NB4 (cell line): ENCODE measurements around the gene RCOR1.

Experiments
- POLR2A ChIP-seq: IDR thresholded peaks from 2 replicates; pipeline ENCODE4 v1.6.1; 2011; ENCODE audit warnings: mild to moderate bottlenecking; ENCODE audit not compliant: insufficient read length; ENCODE audit errors: extremely low read depth
- TF ChIP-seq, protein P1 (sequence below): IDR thresholded peaks from one replicate; pipeline ENCODE4 v1.5.1; 2012; ENCODE audit warnings: low read depth, low read length

DNA sequence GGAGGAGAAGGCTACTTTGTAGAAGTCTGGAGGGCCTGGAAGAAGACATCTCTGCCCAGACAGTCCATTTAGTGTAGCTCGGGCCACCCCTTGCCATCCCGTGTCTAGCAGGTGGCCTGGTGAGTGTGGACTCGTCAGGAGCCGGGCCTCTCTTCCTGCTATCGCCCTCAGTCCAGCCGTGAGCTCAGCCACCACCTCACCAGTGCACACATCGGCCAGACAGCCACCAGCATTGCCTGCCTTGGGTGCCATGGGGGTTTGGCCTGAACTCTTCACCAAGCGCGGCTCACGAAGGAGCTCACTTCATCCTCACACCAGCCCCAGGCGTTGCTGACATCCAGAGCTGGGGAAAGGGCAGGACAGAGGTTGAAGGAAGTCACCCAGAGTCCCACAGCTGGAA is 165.2 kb downstream of the RCOR1 start:
- TF ChIP-seq, protein P1, sequence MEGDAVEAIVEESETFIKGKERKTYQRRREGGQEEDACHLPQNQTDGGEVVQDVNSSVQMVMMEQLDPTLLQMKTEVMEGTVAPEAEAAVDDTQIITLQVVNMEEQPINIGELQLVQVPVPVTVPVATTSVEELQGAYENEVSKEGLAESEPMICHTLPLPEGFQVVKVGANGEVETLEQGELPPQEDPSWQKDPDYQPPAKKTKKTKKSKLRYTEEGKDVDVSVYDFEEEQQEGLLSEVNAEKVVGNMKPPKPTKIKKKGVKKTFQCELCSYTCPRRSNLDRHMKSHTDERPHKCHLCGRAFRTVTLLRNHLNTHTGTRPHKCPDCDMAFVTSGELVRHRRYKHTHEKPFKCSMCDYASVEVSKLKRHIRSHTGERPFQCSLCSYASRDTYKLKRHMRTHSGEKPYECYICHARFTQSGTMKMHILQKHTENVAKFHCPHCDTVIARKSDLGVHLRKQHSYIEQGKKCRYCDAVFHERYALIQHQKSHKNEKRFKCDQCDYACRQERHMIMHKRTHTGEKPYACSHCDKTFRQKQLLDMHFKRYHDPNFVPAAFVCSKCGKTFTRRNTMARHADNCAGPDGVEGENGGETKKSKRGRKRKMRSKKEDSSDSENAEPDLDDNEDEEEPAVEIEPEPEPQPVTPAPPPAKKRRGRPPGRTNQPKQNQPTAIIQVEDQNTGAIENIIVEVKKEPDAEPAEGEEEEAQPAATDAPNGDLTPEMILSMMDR: no peak
- no peak for TF ChIP-seq POLR2A
